GM04503 (cell line): ENCODE data around the gene SENP7.
"Not testable (repeated sequence)": the region's sequence is repeated elsewhere in the genome, so short reads cannot be mapped to it uniquely, and the experiment has no call there.

Experiments used
- DNase-seq: peaks from one replicate; pipeline ENCODE4 v3.0.0-alpha.2; 2012; ENCODE audit warnings: low read depth

Gene SENP7

DNA sequence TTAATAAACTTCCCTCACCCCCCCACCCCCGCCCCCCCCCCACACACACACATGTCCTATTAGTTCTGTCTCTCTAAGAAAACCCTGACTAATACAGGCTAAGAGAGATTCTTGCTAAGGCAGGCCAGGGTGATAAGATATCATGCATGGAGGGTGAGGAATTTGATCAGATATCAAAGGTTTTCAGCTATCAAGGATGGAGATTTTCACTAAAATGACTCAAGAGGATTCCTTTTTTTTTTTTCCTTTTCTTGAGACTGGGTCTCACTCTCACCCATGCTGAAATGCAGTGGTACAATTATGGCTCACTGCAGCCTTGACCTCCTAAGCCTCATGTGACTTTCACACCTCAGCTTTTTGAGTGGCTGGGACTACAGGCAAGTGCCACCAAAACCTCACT, 14.9 kb upstream of the SENP7 start:
- DNase-seq = no peak

DNA sequence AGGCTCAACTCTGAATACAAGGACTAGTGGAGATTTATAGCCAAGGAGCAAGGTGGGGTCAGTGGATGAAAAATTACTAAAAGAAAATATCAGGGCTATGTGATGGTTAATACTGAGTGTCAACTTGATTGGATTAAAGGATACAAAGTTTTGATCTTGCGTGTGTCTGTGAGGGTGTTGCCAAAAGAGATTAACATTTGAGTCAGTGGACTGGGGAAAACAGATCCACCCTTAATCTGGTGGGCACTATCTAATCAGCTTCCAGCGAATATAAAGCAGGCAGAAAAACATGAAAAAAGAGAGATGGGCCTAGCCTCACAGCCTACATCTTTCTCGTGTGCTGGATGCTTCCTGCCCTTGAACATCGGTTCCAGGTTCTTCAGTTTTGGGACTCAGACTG, 14.4 kb upstream of the SENP7 start:
- DNase-seq = no peak

DNA sequence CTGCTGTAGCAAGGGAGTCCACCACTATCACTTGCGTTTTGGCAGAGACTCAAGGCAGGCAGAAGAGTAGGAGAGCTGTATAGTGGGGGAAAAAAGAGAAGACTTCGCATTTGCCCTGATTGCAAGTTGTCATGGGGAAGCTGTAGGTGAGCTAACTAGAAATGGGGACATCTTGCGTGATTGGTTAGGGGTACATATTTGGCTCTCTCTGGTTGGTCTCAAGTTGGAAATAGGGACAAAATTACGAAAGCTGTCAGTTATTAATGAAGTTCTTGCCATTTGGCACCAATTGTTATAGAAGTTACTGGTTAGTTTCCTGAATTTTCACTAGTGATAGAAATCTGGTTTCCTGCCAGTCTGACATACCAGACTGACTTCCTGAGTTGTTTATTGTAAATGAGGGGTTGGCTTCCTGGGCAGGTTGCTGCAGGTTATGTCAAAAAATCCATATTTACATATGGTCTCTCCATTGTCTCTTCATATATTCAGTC, 8.2 kb upstream of the SENP7 start:
- no peak for DNase-seq

DNA sequence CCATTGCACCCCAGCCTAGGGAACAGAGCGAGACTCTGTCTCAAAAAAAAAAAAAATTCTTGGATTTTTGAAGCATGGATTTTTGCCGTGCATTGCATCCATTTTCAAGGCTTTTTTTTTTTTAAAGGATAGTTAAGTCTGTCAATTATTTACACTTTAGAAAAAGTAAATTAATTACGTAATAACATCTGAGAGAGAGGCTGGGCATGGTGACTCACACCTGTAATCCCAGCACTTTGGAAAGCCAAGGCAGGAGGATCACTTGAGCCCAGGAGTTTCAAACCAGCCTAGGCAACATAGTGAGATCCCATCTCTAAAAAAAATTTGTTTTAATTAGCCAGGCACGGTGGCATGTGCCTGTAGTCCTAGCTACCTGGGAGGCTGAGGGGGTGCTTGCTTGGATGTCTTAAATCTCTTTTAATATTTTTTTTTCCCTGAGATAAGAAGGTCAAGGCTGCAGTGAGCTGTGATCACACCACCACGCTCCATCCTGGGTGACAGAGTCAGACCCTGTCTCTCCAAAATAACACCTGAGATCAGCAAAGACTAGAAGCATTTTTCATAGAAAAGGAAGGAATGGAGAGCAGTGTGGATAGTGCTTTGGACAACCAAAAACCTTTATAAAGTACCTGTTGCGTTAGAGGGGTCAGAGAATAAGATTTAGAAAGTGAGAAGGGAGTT, 6.8 kb upstream of the SENP7 start:
- DNase-seq = no peak

DNA sequence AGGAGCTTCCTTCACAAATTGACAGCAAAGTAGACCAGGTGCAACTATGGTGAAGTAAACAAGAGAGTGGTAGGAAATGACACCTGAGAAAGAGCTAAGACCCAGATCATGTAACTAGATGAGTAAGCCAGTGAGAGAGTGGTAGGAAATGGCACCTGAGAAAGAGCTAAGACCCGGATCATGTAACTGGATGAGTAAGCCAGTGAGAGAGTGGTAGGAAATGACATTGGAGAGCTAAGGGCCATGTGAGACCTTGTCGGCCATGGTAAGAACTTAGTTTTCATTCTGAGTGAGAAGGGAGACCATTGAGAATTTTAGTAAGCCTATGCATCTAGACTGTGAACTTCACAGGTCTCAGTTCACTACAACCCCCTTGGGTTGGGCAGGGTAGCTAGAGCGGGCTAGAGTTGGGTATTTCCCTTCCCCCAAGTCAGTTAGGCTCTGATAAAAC, 5.4 kb upstream of the SENP7 start:
- no peak for DNase-seq

DNA sequence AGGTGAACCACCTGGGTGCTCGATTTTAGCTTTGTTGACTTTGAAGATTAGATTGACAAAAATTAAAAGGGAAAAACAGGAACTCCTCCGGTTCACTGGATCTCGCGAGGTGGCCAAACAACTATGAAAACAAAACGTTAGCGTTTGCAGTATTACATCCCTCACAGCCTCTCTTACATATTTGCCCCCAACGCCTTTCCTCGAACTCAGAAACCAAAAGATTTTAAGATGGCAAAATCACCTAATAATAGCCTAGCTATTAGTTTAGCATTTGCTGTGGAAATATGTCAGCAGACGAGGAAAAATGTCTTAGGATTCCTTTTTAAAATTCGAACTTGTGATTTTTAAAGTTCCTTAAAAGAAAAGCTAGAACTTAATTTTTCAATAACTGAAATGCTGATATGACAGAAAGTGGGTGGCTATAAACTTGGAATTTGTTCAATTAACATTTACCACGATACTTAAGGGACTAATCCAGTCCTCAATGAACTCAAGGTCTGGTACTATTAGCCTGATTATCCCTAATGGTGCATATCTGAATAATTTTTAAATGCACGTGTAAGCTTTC, 491 bp upstream of the SENP7 start:
- DNase-seq = peak; percentile 44

DNA sequence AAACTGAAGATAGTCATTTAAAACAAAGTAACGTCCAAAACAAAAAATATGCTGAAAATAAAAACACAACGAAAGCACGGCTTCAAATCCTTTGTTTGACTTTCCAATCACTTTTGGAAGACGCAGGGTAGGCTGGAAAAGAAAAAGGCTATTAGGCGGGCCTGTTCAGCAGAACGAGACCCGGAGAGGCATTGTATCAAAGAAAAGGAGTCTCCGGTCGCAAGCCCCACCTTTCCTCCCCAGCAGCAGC, 691 bp downstream of the SENP7 start:
- no peak for DNase-seq

DNA sequence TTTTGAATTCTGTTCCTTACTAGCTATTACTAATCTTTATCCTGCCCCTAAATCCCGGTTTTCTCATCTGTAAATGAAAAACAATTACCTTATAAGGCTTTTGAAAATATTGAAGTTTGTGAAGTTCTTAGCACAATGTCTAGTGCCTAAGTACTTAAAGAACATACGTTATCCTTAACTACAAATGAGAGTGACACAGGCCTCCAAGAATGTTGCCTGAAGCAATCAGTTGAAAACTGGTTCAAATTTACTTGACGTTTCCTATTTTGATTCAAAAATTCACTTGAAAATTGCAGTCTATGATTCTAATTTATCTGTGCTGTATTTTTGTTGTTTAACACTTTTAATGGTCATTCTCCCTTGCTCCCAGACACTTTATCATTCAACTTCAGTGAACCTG, 3.2 kb downstream of the SENP7 start:
- no peak for DNase-seq

DNA sequence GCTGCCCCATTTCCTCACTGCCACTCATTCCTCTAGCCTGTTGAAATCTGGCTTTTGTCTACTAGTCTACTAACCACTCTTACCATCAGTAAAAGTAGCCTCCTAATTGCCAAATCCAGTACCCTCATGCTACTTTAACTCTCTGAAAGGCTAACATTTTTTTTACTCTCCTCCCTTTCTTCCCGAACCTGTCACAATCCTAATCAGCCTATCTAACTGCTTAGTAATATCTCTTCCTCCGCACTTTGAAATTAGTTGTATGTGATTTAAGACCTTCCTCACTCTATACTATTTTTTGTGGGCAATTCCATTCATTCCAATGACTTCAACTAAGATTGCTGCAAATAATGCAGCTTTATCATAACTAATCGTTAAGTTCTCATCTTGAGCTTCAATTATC, 3.7 kb downstream of the SENP7 start:
- DNase-seq = no peak

DNA sequence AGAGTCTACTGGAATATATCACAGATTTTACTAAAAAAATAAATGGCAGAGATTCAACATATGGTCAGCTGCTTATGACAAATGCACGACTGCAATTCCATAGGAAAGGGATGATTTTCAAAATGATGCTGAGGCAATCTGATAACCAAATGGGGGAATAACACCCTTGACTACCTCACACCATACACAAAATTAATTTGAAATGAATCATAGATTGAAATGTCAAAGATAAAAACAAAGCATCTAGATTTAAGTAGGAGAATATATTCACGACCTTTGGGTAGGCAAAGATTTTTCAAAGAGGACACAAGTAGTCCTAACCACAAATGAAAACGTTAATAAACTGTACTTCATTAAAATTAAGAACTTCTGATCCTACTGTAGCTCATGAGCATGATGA, 11.2 kb downstream of the SENP7 start:
- no peak for DNase-seq

DNA sequence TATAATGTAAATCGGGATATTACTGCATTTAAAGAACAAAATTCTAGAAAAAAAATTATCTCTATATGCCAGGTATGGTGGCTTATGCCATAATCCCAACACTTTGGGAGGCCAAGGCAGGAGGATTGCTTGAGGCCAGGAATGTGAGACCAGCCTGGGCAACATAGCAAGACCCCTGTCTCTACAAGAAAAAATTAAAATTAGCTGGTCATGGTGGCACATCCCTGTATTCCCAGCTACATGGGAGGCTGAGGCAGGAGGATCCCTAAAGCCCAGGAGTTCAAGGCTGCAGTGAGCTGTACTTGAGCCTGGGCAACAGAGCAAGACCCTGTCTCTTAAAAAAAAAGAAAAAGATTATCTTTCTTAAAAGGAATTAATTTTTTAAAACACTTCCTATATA, 12.8 kb downstream of the SENP7 start:
- no peak for DNase-seq

DNA sequence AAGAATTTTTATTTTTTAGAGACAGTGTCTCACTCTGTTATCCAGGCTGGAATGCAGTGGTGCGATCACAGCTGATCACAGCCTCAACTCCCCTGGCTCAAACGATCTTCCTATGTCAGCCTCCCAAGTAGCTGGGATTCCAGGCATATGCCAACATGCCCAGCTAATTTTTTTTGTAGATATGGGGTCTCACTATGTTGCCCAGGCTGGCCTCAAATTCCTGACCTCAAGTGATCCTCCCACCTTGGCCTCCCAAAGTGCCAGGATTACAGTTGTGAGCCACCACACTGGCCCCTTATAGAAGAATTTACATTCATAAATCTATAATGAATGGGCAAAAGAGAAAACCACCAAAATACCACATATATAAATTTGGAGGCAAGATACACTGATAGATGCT, 15.2 kb downstream of the SENP7 start:
- no peak for DNase-seq

DNA sequence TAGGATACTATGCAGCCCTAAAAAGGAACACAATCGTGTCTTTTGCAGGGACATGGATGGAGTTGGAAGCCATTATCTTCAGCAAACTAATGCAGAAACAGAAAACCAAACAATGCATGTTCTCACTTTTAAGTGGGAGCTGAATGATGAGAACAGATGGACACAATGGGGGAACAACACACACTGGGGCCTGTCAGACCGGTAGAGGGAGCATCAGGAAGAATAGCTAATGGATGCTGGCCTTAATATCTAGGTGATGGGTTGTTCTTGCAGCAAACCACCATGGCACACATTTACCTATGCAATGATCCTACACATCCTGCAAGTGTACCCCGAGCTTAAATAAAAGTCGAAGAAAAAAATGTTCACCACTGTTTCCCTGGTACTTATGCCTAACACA, 17.5 kb downstream of the SENP7 start:
- DNase-seq = no peak

DNA sequence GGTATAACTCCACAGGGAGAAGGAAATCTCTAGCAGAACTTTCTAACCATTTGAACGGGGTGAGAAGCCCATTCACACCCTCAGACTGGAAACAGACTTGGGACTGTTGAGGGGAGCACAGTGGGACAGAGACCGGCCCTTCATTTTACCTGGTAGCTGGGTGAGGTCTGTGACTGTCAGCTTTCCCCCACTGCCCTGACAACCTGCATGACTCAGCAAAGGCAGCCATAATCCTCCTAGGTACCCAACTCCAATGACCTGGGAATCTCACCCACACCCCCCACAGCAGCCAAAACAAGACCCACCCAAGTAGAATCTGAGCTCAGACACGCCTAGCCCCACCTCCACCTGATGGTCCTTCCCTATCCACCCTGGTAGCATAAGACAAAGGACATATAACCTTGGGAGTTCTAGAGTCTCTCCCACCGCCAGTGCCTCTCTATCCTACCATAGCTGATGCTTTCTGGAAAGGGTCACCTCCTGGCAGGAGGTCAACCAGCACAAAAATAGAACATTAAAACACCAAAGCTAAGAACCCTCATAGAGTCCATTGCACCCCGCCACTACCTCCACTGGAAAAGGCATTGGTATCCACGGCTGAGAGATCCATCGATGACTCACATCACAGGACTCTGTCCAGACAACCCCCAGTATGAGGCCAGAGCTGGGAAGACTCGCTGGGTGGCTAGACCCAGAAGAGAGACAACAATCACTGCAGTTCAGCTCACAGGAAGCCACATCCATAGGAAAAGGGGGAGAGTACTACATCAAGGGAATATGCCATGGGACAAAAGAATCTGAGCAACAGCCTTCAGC, 28.0 kb downstream of the SENP7 start:
- no peak for DNase-seq

DNA sequence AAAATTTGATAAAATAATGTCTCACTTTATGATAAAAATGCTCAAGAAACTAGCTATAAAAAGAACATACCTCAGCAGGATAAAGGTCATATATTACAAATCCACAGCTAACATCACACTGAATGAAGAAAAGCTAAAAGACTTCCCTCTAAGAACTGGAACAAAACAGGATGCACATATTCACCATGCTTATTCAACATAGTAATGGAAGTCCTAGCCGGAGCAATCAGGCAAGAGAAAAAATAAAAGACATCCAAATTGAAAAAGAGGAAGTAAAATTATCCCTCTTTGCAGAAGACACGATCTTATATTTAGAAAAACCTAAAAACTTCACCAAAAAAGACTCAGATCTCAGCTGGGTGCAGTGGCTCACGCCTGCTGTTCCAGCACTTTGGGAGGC, 34.0 kb downstream of the SENP7 start:
- no peak for DNase-seq

DNA sequence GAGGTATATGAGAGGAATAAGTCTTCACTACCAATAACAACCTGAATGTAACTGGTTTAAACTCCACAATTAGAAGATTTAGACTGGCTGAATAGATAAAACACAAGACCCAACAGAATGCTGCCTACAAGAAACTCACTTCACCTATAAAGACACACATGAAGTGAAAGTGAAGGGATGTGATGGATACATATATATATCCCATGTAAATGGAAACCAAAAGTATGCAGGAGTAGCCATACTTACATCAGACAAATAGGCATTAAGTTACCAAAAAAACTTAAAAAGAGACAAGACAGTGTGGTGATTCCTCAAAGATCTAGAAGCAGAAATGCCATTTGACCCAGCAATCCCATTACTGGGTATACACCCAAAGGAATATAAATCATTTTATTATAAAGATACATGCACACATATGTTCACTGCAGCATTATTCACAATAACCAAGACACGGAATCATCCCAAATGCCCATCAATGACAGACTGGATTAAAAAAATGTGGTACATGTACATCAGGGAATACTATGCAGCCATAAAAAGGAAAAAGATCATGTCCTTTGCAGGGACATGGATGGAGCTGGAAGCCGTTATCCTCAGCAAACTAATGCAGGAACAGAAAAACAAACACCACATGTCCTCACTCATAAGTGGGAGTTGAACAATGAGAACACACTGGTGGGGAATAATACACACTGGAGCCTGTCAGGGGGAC, 38.0 kb downstream of the SENP7 start:
- DNase-seq = not testable (repeated sequence)

DNA sequence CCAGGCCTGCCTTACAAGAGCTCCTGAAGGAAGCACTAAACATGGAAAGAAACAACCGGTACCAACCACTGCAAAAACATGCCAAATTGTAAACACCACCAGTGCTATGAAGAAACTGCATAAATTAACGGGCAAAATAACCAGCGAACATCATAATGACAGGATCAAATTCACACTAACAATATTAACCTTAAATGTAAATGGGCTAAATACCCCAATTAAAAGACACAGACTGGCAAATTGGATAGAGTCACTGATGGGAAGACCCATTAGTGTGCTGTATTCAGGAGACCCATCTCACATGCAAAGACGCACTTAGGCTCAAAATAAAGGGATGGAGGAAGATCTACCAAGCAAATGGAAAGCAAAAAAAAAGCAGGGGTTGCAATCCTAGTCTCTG, 44.3 kb downstream of the SENP7 start:
- DNase-seq = not testable (repeated sequence)

DNA sequence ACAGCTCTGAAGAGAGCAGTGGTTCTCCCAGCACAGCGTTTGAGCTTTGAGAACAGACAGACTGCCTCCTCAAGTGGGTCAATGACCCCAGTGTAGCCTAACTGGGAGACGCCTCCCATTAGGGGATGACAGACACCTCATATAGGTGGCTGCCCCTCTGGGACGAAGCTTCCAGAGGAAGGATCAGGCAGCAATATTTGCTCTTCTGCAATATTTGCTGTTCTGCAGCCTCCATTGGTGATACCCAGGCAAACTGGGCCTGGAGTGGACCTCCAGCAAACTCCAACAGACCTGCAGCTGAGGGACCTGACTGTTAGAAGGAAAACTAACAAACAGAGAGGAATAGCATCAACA, 45.7 kb downstream of the SENP7 start:
- DNase-seq = not testable (repeated sequence)

DNA sequence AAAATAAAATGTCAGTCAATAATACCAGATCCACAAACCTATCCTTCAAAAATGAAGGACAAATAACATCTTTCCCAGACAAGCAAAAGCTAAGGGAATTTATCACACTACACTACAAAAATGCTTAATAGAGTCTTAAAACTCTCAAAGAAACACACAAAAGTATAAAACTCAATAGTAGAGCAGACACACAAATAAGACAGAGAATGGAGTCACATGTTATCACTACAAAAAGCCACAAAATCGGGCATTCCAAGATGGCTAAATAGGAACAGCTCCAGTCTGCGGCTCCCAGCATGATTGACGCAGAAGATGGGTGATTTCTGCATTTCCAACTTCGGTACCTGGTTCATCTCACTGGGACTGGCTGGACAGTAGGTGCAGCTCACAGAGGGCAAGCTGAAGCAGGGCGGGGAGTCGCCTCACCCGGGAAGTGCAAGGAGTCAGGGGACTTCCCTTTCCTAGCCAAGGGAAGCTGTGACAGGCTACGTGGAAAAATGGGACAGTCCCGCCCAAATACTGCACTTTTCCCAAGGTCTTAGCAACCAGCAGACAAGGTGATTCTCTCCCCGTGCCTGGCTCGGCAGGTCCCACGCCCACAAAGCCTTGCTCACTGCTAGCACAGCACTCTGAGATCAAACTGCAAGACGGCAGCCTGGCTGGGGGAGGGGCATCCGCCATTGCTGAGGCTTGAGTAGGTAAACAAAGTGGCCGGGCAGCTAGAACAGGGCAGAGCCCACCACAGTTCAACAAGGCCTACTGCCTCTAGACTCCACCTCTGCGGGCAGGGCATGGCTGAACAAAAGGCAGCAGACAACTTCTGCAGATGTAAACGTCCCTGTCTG, 46.3 kb downstream of the SENP7 start:
- DNase-seq = no peak

DNA sequence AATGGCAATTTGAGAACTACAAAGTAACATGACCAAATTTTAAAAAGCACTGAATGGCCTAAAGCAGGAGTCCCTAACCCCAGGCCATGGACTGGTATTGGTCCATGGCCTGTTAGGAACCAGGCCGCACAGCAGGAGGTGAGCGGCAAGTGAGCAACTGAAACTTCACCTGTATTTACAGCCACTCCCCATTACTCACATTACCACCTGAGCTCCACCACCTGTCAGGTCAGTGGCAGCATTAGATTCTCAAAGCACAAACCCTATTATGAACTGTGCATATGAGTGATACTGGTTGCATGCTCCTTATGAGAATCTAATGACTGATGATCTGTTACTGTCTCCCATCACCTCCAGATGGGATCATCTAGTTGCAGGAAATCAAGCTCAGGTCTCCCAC, 48.8 kb downstream of the SENP7 start:
- no peak for DNase-seq

DNA sequence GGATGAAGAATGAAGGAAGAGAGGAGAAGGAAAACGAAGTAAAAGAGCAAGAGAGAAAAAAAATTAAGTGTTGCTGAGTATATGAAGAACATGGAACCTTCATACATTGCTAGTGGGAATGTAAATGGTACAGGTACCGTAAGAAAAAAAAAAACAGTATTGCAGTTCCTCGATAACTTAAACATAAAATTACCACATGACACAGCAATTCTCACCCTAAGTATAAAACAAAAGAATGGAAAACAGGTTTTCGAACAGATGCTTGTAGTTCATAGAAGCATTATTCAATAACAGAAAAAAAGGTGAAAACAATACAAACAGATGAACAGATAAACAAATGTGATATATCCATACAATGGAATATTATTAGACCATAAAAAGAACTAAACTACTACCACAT, 51.6 kb downstream of the SENP7 start:
- no peak for DNase-seq

DNA sequence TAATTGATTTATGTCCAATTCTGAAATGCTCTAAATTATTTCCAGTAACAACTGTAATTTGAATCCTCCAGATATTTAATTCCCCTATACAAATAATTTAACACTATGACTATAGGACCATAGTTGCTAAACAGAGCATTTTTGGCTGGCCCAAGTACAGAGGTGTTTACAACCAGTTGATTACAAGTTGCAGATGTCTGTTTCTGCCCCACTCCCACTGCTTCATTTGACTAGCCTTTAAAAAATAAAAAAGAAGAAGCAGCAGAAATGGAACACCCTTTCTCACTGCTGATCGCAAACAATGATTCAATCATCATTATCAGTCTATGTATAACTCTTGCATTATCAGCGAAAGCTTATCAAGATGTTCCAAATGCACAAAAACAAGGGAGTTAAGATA, 54.6 kb downstream of the SENP7 start:
- DNase-seq = no peak
